Fibroblast of mammary gland (primary cell): Measurements from ENCODE around the gene HAO1.
"Not testable (repeated sequence)": the region's sequence is repeated elsewhere in the genome, so short reads cannot be mapped to it uniquely, and the experiment has no call there.

Experiments used
- DNase-seq: peaks from one replicate; pipeline ENCODE4 v3.0.0-alpha.2; 2010; ENCODE audit warnings: low read depth
- H3K4me3 ChIP-seq: 2 replicates; pipeline ENCODE4 v1.5.1; 2011; ENCODE audit warnings: low read depth, mild to moderate bottlenecking, low read length, moderate library complexity; ENCODE audit not compliant: control insufficient read depth
- TF ChIP-seq, protein P1 (sequence below): conservative IDR thresholded peaks from 2 replicates; pipeline ENCODE4 v1.5.1; 2011; ENCODE audit warnings: low read depth, low read length, inconsistent platforms; ENCODE audit not compliant: control insufficient read depth, insufficient read depth

The HAO1 gene

DNA sequence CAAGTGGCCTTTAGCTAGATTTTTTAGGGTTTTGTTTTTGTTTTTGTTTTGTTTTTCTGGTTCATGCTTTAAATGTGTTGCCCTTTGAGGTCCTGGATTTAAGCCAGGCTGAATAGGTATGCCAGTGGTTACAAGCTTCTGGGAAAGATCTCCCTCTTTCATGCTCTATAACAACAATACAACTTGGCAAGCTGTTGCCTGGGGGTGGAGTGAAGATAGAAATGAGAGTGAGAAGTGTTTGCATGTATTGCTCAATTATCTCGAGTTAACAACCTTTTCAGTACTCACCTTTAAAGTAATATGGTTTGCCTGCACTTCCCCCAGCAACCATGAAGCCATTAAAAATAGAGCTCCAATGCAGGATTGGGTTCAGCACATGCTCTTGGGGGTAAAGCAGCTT is 19.2 kb upstream of the HAO1 start:
- no peak overlapping the region for H3K4me3 ChIP-seq
- TF ChIP-seq, protein P1, sequence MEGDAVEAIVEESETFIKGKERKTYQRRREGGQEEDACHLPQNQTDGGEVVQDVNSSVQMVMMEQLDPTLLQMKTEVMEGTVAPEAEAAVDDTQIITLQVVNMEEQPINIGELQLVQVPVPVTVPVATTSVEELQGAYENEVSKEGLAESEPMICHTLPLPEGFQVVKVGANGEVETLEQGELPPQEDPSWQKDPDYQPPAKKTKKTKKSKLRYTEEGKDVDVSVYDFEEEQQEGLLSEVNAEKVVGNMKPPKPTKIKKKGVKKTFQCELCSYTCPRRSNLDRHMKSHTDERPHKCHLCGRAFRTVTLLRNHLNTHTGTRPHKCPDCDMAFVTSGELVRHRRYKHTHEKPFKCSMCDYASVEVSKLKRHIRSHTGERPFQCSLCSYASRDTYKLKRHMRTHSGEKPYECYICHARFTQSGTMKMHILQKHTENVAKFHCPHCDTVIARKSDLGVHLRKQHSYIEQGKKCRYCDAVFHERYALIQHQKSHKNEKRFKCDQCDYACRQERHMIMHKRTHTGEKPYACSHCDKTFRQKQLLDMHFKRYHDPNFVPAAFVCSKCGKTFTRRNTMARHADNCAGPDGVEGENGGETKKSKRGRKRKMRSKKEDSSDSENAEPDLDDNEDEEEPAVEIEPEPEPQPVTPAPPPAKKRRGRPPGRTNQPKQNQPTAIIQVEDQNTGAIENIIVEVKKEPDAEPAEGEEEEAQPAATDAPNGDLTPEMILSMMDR: no peak
- DNase-seq: no peak

DNA sequence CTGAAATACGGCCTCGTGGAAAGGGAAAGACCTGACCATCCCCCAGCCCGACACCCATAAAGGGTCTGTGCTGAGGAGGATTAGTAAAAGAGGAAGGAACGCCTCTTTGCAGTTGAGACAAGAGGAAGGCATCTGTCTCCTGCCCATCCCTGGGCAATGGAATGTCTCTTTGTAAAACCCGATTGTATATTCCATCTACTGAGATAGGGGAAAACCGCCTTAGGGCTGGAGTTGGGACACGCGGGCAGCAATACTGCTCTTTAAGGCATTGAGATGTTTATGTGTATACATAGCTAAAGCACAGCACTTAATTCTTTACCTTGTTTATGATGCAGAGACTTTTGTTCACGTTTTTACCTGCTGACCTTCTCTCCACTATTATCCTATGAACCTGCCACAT is 16.3 kb upstream of the HAO1 start:
- H3K4me3 ChIP-seq, DNase-seq: not testable (repeated sequence)

DNA sequence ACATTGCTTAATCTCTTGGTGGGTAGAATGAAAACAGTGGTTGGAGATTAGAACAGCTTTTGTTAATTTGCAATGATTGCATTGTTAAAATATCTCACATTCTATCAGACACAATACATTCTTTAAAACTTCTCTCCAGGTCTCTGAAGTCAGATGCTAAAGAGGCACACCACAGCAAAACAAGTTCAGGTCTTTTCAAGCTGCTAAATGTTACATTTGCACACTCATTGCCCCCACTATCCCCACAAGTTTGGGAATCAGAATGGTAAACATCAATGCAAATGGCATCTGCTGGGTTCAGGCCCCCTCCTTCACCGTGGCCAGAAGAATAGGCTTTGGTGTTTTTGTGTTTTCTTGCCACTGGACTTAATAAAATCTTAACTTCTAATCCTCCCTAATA is 10.1 kb upstream of the HAO1 start:
- H3K4me3 ChIP-seq: no peak overlapping the region
- DNase-seq: no peak
- TF ChIP-seq, protein P1: no peak

DNA sequence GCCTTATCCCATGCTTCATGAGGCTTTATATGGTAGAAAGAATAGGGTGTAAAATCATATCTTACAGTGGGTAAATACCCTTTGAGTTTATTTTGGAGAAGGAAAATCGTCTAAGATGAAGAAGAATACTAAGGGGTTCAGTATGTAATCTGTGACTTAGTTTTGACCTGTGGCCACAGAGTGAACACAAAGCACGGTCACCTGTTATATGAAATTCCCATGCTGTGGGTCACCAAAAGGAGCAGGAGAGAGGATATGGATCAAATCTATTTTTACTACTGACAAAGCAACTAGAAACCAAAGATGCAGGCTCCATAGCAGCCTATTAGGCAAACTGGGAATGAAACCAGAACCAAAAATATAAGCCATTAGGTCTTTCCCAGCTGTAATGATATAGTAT is 3.6 kb upstream of the HAO1 start:
- no peak for DNase-seq
- TF ChIP-seq, protein P1: no peak
- no peak overlapping the region for H3K4me3 ChIP-seq

- DNase-seq: no peak
- no peak overlapping the region for H3K4me3 ChIP-seq
- TF ChIP-seq, protein P1: no peak
These were observed 595 bp downstream of the HAO1 start for GRCh38 chr20:7939663-7940062.

DNA sequence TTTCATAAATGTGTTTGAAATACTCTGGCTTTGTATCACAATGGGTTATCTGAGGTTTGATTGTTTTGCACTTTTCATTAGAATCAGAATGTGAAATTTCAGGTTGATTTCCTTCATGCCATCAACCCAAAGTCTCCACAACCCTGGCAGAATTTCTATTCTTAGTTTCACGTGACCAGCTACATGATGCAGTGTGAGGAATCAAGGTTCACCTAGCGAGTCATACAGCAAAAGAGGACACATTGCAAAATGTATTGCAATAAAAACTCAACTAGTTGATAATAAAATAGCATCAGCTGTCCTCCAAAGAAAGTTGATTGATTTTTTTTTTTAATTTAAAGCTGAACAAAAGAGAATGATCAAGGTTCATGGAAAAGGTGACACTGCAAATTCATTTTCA is 2.2 kb downstream of the HAO1 start:
- TF ChIP-seq, protein P1: no peak
- no peak overlapping the region for H3K4me3 ChIP-seq
- DNase-seq: no peak

DNA sequence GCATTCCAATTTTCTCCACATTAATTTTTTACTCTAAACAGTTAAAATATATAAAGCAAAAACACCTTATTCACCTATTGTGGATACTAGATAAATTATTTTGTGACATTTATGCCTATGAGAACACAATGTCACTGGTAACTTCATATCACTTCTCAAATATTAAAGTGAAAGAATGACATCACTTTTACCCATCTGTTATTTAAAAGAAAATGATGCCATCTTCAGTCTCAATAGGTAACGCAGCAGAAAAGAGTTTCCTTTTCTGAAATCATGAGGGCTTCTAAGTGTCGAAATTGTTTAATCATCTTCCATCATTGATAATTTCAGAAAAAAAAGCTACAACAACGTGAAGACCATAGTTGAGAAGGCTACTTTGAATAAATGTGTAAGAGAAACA is 2.9 kb downstream of the HAO1 start:
- DNase-seq: no peak
- H3K4me3 ChIP-seq: no peak overlapping the region
- TF ChIP-seq, protein P1: no peak
